ENCODE data around the gene EIPR1. TPM values are rescaled to one million over a fixed set of nuclear protein-coding genes. Genes with fewer than 3 reads are reported as not detected.

Gene EIPR1
- total and polyA plus RNA-seq, 2 donors (not counting 3 experiments of a cell fraction or from before 2014, with no cell fraction given) = 30.8 to 57.3 TPM

DNA sequence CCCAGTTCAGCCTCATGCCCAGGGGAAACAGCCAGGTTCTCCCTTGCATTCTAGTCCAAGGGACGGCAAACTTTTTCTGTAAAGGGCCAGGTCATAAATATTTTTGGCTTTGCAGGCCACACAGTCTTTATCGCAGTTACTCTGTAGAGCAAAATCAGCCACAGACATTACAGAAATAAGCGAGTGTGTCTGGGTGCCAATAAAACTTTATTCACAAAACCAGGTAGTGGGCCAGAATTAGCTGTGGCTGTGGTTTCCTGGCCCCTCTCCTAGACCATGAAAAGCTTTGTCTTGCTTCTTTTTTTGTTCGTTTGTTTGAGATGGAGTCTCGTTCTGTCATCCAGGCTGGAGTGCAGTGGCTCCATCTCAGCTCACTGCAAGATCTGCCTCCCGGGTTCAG is 80.1 kb downstream of the EIPR1 start:
- Histone ChIP-seq H3K9me3 (replicated peaks; ENCODE audit: control insufficient read depth, insufficient read depth, low read length) (no peaks in the 10 kb centered on the region), H3K79me2 (ENCODE audit: control insufficient read depth, insufficient read depth, low read length) (no peaks in the 10 kb centered on the region), H3K27ac (ENCODE audit: insufficient read depth, low read depth, low read length) (no peak overlapping the region), H2AFZ (ENCODE audit: low read depth, low read length) (no peak overlapping the region), H3K36me3 (ENCODE audit: control insufficient read depth in 2 of 2, extremely low read depth in 1 of 2, insufficient read depth in 2 of 2, low read length in 2 of 2) (no peaks in the 10 kb centered on the region), H4K20me1 (replicated peaks; ENCODE audit: control insufficient read depth, extremely low read depth, insufficient read depth, low read length) (no peaks in the 10 kb centered on the region), H3K4me2 (ENCODE audit: insufficient read depth, low read length) (no peak overlapping the region), H3K27me3 (ENCODE audit: control insufficient read depth in 2 of 2, insufficient read depth in 2 of 2, low read length in 2 of 2) (no peaks in the 10 kb centered on the region), H3K9ac (replicated peaks; ENCODE audit: extremely low read depth, insufficient read depth, low read length) (no peak overlapping the region), H3K4me1 (ENCODE audit: control insufficient read depth, extremely low read depth, insufficient read depth, low read length) (no peaks in the 10 kb centered on the region), H3K4me3 (replicated peaks in 1 of 3; ENCODE audit: insufficient read depth in 1 of 3, low read depth in 1 of 3, low read length in 3 of 3) (no peak overlapping the region), H3K9me1 (replicated peaks; ENCODE audit: control insufficient read depth, extremely low read depth, insufficient read depth, low read length) (no peaks in the 10 kb centered on the region)
- no TSS peak for BruUV-seq (replicated peaks)
- CTCF ChIA-PET = interaction anchor here (1.1 kb wide), 1 partner anchor 12 kb away, joined by 3 read pairs; no protein-coding TSS in a partner anchor
- FAIRE-seq (no peak), DNase-seq (ENCODE audit: low read depth, low spot score) (no peak)
- POLR2A ChIA-PET = no interaction called here
- intact Hi-C loops (cut with micrococcal nuclease) (no loop called here), dilution Hi-C loops (cut with MboI; ENCODE audit: extremely low pct_ligation_motif_present, low sequenced_read_pairs) (no loop called here)
- TF ChIP-seq POLR2A (IDR thresholded peaks at IDR 0.05; ENCODE audit: low read depth, low read length) = no peak
- no peak for TF ChIP-seq POLR2AphosphoS5 (IDR thresholded peaks at IDR 0.05; ENCODE audit: insufficient read depth, low read depth, low read length)
- TF ChIP-seq MYC (IDR thresholded peaks at IDR 0.05; ENCODE audit: low read depth, low read length) = no peak
- TF ChIP-seq, protein P1, sequence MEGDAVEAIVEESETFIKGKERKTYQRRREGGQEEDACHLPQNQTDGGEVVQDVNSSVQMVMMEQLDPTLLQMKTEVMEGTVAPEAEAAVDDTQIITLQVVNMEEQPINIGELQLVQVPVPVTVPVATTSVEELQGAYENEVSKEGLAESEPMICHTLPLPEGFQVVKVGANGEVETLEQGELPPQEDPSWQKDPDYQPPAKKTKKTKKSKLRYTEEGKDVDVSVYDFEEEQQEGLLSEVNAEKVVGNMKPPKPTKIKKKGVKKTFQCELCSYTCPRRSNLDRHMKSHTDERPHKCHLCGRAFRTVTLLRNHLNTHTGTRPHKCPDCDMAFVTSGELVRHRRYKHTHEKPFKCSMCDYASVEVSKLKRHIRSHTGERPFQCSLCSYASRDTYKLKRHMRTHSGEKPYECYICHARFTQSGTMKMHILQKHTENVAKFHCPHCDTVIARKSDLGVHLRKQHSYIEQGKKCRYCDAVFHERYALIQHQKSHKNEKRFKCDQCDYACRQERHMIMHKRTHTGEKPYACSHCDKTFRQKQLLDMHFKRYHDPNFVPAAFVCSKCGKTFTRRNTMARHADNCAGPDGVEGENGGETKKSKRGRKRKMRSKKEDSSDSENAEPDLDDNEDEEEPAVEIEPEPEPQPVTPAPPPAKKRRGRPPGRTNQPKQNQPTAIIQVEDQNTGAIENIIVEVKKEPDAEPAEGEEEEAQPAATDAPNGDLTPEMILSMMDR (IDR thresholded peaks at IDR 0.05; ENCODE audit: extremely low read depth in 1 of 2, insufficient read depth in 1 of 2, low read depth in 1 of 2, low read length in 2 of 2) = no peak
- no peak for TF ChIP-seq GATA2 (IDR thresholded peaks at IDR 0.05; ENCODE audit: insufficient read depth, insufficient read length, low read depth, low read length)
- no peak for TF ChIP-seq JUN (IDR thresholded peaks at IDR 0.05; ENCODE audit: borderline replicate concordance, insufficient read depth, insufficient read length, low read depth)
- no peak for TF ChIP-seq FOS (IDR thresholded peaks at IDR 0.05; ENCODE audit: borderline replicate concordance, insufficient read depth, low read length)
- TF ChIP-seq, protein P2, sequence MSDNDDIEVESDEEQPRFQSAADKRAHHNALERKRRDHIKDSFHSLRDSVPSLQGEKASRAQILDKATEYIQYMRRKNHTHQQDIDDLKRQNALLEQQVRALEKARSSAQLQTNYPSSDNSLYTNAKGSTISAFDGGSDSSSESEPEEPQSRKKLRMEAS (IDR thresholded peaks at IDR 0.05; ENCODE audit: insufficient read depth, insufficient read length) = no peak
- no peak for TF ChIP-seq EZH2 (IDR thresholded peaks at IDR 0.05; ENCODE audit: borderline replicate concordance, low read depth, low read length, severe bottlenecking)
